ENCODE measurements around the gene COG5.

DNA sequence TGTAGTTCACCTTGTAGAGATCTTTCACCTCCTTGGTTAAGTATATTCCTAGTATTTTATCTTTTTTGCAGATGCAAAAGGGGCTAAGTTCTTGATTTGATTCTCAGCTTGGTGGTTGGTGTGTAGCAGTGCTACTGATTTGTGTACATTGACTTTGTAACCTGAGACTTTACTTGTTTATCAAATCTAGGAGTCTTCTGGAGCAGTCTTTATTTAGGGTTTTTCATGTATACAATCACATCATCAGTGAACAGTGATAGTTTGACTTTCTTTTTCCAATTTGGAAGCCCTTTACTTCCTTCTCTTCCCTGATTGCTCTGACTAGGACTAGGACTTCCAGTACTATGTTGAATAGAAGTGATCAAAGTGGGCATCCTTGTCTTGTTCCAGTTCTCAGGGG is 60.0 kb downstream of the COG5 start:
- TF ChIP-seq CTCF (conservative IDR thresholded peaks at IDR 0.05; ENCODE audit: low read depth in 2 of 2): no peak
- TF ChIP-seq EZH2phosphoT487 (IDR thresholded peaks at IDR 0.05; ENCODE audit: unreplicated experiment): no peak
- no peak for TF ChIP-seq CREB1 (CRISPR knock-in tag; IDR thresholded peaks at IDR 0.05; ENCODE audit: low read depth)
- TF ChIP-seq NANOG (IDR thresholded peaks at IDR 0.05; ENCODE audit: borderline replicate concordance): no peak
- TF ChIP-seq, protein P1, sequence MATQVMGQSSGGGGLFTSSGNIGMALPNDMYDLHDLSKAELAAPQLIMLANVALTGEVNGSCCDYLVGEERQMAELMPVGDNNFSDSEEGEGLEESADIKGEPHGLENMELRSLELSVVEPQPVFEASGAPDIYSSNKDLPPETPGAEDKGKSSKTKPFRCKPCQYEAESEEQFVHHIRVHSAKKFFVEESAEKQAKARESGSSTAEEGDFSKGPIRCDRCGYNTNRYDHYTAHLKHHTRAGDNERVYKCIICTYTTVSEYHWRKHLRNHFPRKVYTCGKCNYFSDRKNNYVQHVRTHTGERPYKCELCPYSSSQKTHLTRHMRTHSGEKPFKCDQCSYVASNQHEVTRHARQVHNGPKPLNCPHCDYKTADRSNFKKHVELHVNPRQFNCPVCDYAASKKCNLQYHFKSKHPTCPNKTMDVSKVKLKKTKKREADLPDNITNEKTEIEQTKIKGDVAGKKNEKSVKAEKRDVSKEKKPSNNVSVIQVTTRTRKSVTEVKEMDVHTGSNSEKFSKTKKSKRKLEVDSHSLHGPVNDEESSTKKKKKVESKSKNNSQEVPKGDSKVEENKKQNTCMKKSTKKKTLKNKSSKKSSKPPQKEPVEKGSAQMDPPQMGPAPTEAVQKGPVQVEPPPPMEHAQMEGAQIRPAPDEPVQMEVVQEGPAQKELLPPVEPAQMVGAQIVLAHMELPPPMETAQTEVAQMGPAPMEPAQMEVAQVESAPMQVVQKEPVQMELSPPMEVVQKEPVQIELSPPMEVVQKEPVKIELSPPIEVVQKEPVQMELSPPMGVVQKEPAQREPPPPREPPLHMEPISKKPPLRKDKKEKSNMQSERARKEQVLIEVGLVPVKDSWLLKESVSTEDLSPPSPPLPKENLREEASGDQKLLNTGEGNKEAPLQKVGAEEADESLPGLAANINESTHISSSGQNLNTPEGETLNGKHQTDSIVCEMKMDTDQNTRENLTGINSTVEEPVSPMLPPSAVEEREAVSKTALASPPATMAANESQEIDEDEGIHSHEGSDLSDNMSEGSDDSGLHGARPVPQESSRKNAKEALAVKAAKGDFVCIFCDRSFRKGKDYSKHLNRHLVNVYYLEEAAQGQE (IDR thresholded peaks at IDR 0.05; ENCODE audit: unreplicated experiment): no peak
